Neural cell (in vitro differentiated cells): ENCODE data around the gene DCK. TPM values are rescaled to one million over a fixed set of nuclear protein-coding genes. Genes with fewer than 3 reads are reported as not detected.

ENCODE experiments used
- H2AFZ ChIP-seq: fragments of 200-600, 300-800 bp; sonication (generic), shearing (Covaris generic); 2 replicates; pipeline ENCODE4 v1.6.0; 2014; ENCODE audit warnings: low read depth, mild to moderate bottlenecking, antibody characterized with exemption, low read length, moderate library complexity
- H3F3A ChIP-seq: fragments of 200-600 bp; shearing (Covaris generic); 2 replicates; pipeline ENCODE4 v1.6.1; 2016; ENCODE audit warnings: mild to moderate bottlenecking, moderate library complexity, mixed read lengths, antibody characterized with exemption, low read length; ENCODE audit not compliant: insufficient read depth, poor library complexity, severe bottlenecking
- H3K27ac ChIP-seq: fragments of 200-600, 300-800 bp; sonication (generic), shearing (Covaris generic); 2 replicates; pipeline ENCODE4 v1.5.1; 2014; ENCODE audit warnings: mild to moderate bottlenecking, low read length, moderate library complexity
- H3K27me3 ChIP-seq: fragments of 300-800, 200-600 bp; sonication (generic), shearing (Covaris generic); 2 replicates; pipeline ENCODE4 v1.6.0; 2014; ENCODE audit warnings: mild to moderate bottlenecking, low read depth, low read length, moderate library complexity; ENCODE audit not compliant: insufficient read depth
- H3K36me3 ChIP-seq: fragments of 300-800, 200-600 bp; sonication (generic), shearing (Covaris generic); 2 replicates; pipeline ENCODE4 v1.5.1; 2014; ENCODE audit warnings: mild to moderate bottlenecking, antibody characterized with exemption, low read length, moderate library complexity; ENCODE audit not compliant: insufficient read depth
- H3K4me2 ChIP-seq: fragments of 300-800, 200-600 bp; sonication (generic), shearing (Covaris generic); 2 replicates; pipeline ENCODE4 v1.6.0; 2014; ENCODE audit warnings: mild to moderate bottlenecking, low read length
- H3K4me3 ChIP-seq: fragments of 300-800, 200-600 bp; sonication (generic), shearing (Covaris generic); 2 replicates; pipeline ENCODE4 v1.5.1; 2014; ENCODE audit warnings: mild to moderate bottlenecking, low read length, moderate library complexity
- H3K79me2 ChIP-seq: fragments of 200-600 bp; shearing (Covaris generic); replicated peaks from 2 replicates; pipeline ENCODE4 v1.6.0; 2014; ENCODE audit warnings: mild to moderate bottlenecking, low read length, moderate library complexity; ENCODE audit not compliant: insufficient read depth
- H3K9ac ChIP-seq: fragments of 300-800, 200-600 bp; sonication (generic), shearing (Covaris generic); 2 replicates; pipeline ENCODE4 v1.6.1; 2016; ENCODE audit warnings: mild to moderate bottlenecking, low read length, mixed read lengths
- H3K9me2 ChIP-seq: fragments of 200-600 bp; shearing (Covaris generic); 2 replicates; pipeline ENCODE4 v1.6.1; 2016; ENCODE audit warnings: mild to moderate bottlenecking, low read length, mixed read lengths; ENCODE audit not compliant: insufficient read depth
- H3K9me3 ChIP-seq: fragments of 200-600, 300-800 bp; sonication (generic), shearing (Covaris generic); 2 replicates; pipeline ENCODE4 v1.6.1; 2016; ENCODE audit warnings: mild to moderate bottlenecking, mixed run types, low read length, moderate library complexity, mixed read lengths
- H4K20me1 ChIP-seq: fragments of 200-600 bp; shearing (Covaris generic); 2 replicates; pipeline ENCODE4 v1.6.1; 2016; ENCODE audit warnings: mild to moderate bottlenecking, mixed run types; ENCODE audit not compliant: insufficient read depth
- CTCF ChIP-seq: fragments of 450-650 bp; IDR thresholded peaks from 2 replicates; pipeline ENCODE4 v1.5.1; 2014; ENCODE audit warnings: antibody characterized with exemption, mild to moderate bottlenecking, moderate library complexity; ENCODE audit not compliant: poor library complexity, severe bottlenecking
- EP300 ChIP-seq: fragments of 450-650 bp; conservative IDR thresholded peaks from 2 replicates; pipeline ENCODE4 v1.6.1; 2014; ENCODE audit warnings: antibody characterized with exemption, mild to moderate bottlenecking, moderate library complexity; ENCODE audit not compliant: poor library complexity, severe bottlenecking
- EZH2 ChIP-seq: fragments of 200-600, 300-800 bp; shearing (Covaris generic), sonication (generic); IDR thresholded peaks from 2 replicates; pipeline ENCODE4 v1.6.1; 2014; ENCODE audit warnings: antibody characterized with exemption, low read length, borderline replicate concordance, mild to moderate bottlenecking; ENCODE audit not compliant: insufficient read depth, poor library complexity, severe bottlenecking
- MXI1 ChIP-seq: fragments of 450-650 bp; conservative IDR thresholded peaks from 2 replicates; pipeline ENCODE4 v1.6.1; 2014; ENCODE audit warnings: antibody characterized with exemption, mild to moderate bottlenecking; ENCODE audit not compliant: poor library complexity, severe bottlenecking
- POLR2AphosphoS5 ChIP-seq: IDR thresholded peaks from 2 replicates; pipeline ENCODE4 v1.6.1; 2012
- RAD21 ChIP-seq: fragments of 450-650 bp; conservative IDR thresholded peaks from 2 replicates; pipeline ENCODE4 v1.6.1; 2014; ENCODE audit warnings: antibody characterized with exemption, mild to moderate bottlenecking, moderate library complexity
- SMC3 ChIP-seq: fragments of 450-650 bp; conservative IDR thresholded peaks from 2 replicates; pipeline ENCODE4 v1.6.1; 2014; ENCODE audit warnings: antibody characterized with exemption, mild to moderate bottlenecking, moderate library complexity; ENCODE audit not compliant: poor library complexity
- polyA plus RNA-seq: library from polyadenylated mRNA; depleted of rRNA; stranded (reverse); fragments of >200 nt; gene quantifications from 2 replicates; pipeline ENCODE4 v1.2.3, GENCODE V29; 2014
- TF ChIP-seq, protein P1 (sequence below): IDR thresholded peaks from 2 replicates; pipeline ENCODE4 v1.6.1; 2012; ENCODE audit warnings: borderline replicate concordance

The DCK gene
- polyA plus RNA-seq, 1 donor from 2014 or later, result 147 TPM

DNA sequence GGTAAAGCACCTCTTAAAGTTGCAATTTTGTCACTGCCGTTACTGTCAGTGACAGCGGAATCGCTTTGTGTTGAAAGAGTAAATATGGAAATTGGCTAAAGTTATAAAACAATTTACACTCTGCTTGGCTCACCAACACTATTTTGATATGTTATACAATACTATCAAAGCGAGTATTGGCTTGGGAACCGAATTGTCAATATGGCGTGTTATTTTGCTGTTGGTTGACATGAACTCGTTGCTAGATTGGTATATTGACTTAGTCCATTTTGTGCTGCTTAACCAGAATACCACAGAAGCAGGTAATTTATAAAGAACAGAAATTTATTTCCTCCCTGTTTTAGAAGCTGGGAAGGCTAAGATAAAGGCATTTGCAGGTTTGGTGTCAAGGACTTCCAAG, 58.6 kb downstream of the DCK start:
- Histone ChIP-seq H3K9ac (no peak overlapping the region), H3K4me3 (no peak overlapping the region), H2AFZ (no peak overlapping the region), H3K9me3 (no peaks in the 10 kb centered on the region), H3F3A (no peaks in the 10 kb centered on the region), H3K36me3 (no peaks in the 10 kb centered on the region), H3K79me2 (no peaks in the 10 kb centered on the region), H3K9me2 (no peaks in the 10 kb centered on the region), H3K27me3 (no peaks in the 10 kb centered on the region), H4K20me1 (no peaks in the 10 kb centered on the region), H3K27ac (no peak overlapping the region), H3K4me2 (no peak overlapping the region)
- no peak for TF ChIP-seq SMC3
- TF ChIP-seq EZH2, result no peak
- TF ChIP-seq CTCF, result no peak
- TF ChIP-seq, protein P1, sequence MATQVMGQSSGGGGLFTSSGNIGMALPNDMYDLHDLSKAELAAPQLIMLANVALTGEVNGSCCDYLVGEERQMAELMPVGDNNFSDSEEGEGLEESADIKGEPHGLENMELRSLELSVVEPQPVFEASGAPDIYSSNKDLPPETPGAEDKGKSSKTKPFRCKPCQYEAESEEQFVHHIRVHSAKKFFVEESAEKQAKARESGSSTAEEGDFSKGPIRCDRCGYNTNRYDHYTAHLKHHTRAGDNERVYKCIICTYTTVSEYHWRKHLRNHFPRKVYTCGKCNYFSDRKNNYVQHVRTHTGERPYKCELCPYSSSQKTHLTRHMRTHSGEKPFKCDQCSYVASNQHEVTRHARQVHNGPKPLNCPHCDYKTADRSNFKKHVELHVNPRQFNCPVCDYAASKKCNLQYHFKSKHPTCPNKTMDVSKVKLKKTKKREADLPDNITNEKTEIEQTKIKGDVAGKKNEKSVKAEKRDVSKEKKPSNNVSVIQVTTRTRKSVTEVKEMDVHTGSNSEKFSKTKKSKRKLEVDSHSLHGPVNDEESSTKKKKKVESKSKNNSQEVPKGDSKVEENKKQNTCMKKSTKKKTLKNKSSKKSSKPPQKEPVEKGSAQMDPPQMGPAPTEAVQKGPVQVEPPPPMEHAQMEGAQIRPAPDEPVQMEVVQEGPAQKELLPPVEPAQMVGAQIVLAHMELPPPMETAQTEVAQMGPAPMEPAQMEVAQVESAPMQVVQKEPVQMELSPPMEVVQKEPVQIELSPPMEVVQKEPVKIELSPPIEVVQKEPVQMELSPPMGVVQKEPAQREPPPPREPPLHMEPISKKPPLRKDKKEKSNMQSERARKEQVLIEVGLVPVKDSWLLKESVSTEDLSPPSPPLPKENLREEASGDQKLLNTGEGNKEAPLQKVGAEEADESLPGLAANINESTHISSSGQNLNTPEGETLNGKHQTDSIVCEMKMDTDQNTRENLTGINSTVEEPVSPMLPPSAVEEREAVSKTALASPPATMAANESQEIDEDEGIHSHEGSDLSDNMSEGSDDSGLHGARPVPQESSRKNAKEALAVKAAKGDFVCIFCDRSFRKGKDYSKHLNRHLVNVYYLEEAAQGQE, result no peak
- no peak for TF ChIP-seq EP300
- no peak for TF ChIP-seq POLR2AphosphoS5
- no peak for TF ChIP-seq MXI1

DNA sequence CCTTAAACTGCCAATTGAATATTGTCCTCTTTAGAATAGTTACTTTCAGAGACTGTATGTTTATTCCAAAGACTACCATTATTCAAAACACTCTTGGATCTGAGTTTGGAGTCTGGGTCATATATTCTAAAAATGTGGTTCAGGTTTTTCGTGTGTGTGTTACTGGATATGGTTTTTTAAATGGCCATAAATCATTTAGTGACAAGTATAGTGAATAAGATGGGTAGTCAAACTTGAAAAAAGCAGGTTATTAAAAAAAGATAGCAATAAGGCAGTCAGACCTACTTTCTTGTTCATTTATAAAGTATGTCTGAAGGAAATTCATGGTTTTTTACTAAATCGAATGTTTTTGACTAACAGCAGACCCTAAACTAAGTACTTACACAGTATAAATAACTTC, 59.3 kb downstream of the DCK start:
- Histone ChIP-seq H3F3A (no peaks in the 10 kb centered on the region), H3K27me3 (no peaks in the 10 kb centered on the region), H3K9ac (no peak overlapping the region)

More for the DNA sequence above, 59.3 kb downstream of the DCK start:
- no peaks in the 10 kb centered on the region for H3K79me2 ChIP-seq
- TF ChIP-seq EZH2 (no peak), POLR2AphosphoS5 (no peak), MXI1 (no peak), EP300 (no peak), RAD21 (no peak), CTCF (no peak), SMC3 (no peak)
- TF ChIP-seq, protein P1, result no peak
- no peak overlapping the region for H3K4me2 ChIP-seq
- H3K9me3 ChIP-seq, result no peaks in the 10 kb centered on the region
- no peaks in the 10 kb centered on the region for H3K9me2 ChIP-seq
- no peak overlapping the region for H3K27ac ChIP-seq
- no peaks in the 10 kb centered on the region for H3K36me3 ChIP-seq
- no peak overlapping the region for H2AFZ ChIP-seq
- no peaks in the 10 kb centered on the region for H4K20me1 ChIP-seq
- no peak overlapping the region for H3K4me3 ChIP-seq
